ENCODE data around the gene FNDC1. TPM values are rescaled to one million over a fixed set of nuclear protein-coding genes. Genes with fewer than 3 reads are reported as not detected.
"Not testable (repeated sequence)": the region's sequence is repeated elsewhere in the genome, so short reads cannot be mapped to it uniquely, and the experiment has no call there.

FNDC1 gene
- not detected in 2 replicates for total RNA-seq

DNA sequence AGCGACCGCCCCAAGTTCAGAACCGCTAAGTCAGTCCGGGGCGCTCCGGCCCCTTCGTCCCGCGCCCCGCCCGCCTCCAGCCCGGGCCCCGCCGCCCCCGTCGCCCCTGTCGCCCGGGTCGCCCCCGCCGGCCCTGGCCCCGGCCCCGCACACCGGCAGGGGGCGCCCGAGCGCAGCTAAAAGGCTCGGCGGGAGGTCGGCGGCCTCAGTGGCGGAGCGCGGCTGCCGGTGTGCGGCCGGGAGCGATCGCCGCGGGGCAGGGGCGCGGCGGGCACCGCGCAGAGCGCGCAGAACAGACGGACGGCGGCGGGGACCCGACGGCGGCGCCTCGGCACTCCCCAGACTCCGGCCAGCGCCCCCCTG, at the start of gene FNDC1:
FNDC1 (plus strand) TSS at position 208 of the 363 bp plus-strand sequence. CDS start 197 bp downstream, outside the sequence.
- DNase-seq (ENCODE audit: low read depth in 2 of 2): peak in 1 of 2 donors; percentile 35

DNA sequence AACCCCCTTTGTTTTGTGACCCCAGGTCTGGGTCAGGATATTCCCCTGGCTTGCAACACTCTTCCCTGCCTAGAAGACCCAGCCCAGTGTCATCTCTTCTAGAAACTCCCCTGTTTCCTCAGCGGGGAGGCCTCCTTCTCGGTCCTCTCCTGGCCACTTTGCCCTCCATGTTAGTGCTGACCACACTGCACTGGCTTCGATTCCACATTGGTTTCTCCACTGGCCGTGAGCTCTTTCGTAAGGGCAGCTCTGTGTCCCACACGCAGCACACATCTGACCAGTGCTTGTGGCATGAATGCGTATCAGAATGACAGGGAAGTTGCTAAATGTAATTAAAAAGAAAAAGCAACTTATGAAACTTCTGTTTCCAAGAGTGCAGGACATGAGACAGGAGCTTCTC, 49.4 kb upstream of the FNDC1 start:
- no peak for DNase-seq (ENCODE audit: low read depth in 2 of 2)

DNA sequence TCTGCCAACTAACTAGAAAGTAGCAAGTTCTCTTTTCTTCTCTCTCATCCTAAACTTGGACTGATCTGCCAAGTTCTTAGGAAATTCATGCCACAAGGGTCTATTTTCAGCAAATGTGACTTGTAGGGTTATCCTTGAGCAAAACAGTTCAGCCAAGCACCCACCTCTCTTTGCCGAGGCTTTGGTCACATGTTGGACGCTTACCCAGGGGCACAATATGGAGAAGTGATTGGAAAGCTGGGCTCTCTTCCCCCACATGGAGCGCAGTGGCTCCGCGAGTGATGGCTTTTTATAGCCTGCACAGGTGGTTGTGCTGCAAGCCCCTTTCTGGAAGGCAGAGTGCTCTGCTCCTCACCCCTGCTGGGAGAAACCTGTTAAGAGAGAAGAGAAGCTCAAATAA, 47.7 kb upstream of the FNDC1 start:
- DNase-seq (ENCODE audit: low read depth in 2 of 2): no peak

DNA sequence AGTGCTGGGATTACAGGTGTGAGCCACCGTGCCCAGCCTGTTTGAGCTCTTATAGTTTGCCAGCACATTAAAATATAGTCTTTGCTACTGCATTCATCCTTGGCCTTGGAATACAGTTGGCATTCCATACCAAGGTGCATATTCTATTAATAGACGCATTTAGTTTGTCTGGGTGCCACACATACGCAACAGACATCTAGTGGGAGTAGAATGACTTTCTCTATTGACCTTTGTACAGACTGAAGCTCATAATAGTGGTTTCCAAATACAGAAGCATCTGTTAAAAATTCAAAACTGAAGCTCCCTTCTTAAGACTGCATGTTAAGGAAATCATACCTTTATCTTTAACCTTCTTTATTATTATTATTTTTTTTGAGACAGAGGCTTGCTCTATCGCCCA, 46.7 kb upstream of the FNDC1 start:
- no peak for DNase-seq (ENCODE audit: low read depth in 2 of 2)

DNA sequence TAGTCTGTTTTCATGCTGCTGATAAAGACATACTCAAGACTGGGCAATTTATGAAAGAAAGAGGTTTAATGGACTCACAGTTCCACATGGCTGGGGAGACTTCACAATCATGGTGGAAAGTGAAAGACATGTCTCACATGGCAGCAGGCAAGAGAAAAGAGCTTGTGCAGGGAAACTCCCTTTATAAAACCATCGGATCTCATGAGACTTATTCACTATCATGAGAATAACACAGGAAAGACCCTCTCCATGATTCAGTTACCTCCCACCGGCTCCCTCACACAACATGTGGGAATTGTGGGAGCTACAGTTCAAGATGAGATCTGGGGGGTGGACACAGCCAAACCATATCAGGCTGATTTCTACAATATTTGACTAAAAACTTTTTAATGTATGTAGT, 45.4 kb upstream of the FNDC1 start:
- not testable (repeated sequence) for DNase-seq (ENCODE audit: low read depth in 2 of 2)

DNA sequence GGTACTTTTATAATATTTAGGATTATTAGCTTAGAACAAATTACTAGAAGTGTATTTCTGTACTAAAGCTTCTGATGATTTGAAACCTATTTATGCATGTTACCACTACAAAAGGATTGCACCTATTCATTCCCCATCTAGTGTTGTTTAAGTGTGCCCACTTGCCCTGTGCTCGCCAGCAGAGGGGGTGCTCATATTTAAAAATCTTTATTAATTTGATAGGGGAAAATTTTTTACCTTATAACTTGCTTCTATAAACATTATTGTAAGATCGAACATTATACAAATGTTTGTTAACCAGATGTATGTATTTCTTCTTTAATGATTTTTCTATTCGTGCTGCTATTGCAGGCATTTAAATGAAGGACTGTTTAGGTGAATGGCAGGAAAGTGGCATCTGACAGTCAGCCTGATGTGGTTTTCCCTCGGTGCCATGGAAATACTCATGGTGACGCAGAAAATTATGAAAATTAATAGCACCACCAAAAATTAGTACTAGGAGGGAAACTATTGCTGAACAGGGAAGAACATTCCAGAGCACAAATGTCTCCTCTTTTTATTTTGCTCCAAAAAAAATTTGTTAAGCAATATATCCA, 44.1 kb upstream of the FNDC1 start:
- no peak for DNase-seq (ENCODE audit: low read depth in 2 of 2)

DNA sequence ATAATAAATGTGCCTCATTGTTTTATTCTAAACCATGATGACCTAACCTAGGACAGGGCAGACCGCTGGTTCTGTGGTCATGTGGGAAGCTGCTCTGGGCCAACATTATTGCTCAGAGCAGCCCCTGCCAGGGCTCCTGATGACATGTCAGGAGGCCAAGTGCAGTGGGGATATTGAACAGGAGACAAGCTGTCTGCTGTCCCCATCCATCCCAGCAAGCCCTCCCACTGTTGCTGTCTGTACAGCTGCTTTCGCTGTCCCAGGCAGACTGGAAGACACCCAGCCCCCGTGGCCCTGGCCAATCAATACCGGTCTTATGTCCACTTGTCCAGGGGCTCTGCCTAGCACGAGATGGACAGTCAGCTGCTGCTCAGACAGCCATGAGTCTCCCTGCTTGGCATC, 43.2 kb upstream of the FNDC1 start:
- no peak for DNase-seq (ENCODE audit: low read depth in 2 of 2)

DNA sequence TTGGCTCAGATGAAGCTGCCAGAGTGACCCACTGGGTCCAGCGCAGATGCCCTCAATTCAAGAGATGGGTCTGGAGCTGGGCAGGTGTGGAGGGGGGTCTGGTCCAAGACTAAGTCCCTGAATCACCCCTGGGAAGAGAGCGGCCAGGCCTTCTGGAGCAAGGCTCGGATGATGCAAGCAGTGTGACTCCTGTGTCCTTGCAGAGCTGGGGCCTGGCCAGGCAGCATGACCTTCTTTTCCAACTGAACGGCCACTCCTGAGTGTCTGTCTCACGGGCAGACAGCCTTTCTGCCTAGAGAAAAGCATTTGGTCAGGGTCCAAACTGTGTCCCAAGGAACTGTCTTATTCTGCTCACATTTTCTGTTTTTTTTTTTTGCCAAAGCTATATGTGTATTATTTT, 42.6 kb upstream of the FNDC1 start:
- no peak for DNase-seq (ENCODE audit: low read depth in 2 of 2)

DNA sequence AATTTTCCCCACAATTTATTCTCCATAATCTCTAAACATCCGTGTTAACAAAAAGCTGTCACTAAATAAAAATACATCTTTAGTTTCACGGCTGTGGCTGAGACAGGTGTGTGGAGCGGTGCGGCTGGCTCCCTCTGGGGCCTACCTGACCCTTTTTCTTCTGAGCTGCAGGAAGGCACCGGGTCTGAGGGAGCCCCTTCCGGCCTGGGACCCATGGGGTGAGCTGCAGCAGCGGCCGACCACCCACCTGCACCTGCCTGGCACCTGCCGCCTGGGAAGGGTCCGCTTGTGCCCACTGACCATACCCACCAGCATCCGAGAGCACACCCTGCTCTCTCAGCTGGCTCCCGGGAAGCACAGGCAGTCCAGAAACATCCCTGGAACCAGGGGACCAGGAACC, 41.5 kb upstream of the FNDC1 start:
- DNase-seq (ENCODE audit: low read depth in 2 of 2): no peak

DNA sequence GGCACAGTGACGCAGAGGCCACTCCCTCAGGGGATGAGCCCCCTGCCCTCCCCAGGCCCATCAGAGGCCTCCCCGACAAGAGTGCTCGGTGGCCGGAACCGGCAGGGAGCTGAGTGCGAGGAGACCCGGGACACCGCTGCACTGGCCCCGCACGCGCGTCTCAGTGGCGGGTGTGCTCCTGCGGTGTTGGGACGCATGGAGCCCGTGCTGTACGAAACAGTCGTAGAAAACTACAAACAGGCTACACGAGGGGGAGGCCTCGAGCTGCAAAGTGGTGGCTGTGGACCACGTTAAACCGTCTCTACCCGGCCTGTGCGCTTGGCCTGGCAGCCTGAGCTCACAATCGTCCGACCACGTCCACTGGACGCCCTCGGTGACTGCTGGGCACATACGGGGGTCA, 40.2 kb upstream of the FNDC1 start:
- no peak for DNase-seq (ENCODE audit: low read depth in 2 of 2)

DNA sequence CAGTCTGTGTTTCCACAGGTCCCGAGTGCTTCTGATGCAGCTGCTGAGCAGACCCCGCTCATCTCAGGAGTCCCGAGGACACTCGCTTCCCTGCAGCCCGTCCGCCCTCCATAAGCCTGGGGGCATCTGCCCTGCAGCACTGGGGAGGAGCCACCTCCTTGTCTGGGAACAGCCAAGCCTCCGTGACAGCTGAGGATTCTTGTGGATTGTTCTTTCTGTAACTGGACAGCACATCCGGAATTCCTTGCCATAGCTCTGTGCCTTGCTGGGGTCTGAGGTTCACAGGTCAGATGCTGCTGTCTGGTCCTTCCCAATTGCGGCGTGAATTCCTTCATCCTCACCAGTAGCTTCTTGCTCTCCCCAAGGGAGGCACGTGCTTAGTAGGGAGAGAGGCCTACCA, 38.4 kb upstream of the FNDC1 start:
- no peak for DNase-seq (ENCODE audit: low read depth in 2 of 2)

DNA sequence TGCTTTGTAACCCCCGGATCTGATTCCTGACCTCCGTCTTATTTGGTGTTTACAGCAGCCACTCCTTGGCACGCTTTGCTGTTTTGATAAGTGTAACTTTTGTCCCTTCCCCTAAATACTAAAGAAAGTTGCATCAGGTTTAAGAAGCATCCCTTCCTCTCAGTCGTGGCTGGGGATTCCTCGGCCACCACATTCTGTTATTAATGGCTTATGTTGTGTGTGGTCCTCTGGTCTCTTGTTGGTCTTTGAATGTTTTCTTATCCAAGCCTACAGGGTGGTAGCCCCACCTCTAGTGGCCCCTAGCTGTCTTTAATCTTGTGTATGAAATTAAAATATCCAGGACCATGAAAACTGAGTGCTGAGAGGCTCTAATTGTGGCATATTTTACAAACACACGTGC, 37.5 kb upstream of the FNDC1 start:
- DNase-seq (ENCODE audit: low read depth in 2 of 2): no peak

DNA sequence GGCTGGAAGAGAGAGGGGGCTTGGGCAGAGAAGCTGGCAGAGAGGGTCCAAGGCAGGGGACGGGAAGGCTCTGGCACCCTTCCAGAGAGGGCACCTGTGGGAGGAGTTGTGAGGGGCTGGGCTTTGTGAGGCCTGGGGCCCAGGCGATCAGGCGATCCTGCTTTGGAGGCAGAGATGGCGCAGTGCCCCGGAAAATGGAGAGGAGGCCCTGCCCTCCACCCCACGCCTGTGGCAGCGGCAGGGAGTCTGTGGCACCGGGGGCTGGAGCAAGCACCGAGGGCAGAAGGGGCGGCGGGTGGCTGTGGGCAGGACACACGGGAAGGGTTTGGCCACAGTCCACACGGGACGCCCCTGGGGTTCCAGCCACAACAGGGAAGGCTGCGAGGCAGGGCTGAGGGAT, 36.5 kb upstream of the FNDC1 start:
- no peak for DNase-seq (ENCODE audit: low read depth in 2 of 2)

DNA sequence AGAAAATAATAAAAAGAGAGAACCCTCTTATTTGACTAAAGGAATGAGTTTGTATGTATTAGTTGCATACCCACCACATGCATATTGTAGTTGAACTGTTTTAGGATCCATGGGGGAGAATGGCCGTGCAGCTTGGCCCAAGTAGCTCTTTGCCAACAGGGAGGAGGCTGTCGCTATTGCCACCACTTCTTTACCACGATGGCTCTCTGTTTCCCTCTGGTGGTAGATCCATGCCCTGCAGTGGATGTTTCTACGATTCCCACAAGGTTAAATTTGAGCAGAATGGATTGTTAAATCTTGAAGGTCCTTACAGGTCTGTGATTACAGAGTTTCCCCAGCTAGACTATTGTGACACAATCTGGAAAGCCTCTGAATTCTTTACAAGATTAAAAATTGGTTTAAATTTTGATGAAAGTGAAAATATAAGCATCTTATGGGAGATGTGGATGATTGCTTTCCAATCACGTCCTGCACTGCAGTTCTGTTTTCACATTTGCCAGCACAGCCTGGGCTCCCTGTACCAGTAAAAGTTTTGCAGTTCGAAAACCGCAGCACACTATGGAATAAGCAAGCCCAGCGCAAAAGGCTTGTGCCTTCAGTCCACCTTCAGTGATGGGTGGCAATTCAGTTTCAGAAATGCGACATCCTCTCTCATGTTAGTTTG, 34.4 kb upstream of the FNDC1 start:
- DNase-seq (ENCODE audit: low read depth in 2 of 2): peak; percentile 56 to 70

DNA sequence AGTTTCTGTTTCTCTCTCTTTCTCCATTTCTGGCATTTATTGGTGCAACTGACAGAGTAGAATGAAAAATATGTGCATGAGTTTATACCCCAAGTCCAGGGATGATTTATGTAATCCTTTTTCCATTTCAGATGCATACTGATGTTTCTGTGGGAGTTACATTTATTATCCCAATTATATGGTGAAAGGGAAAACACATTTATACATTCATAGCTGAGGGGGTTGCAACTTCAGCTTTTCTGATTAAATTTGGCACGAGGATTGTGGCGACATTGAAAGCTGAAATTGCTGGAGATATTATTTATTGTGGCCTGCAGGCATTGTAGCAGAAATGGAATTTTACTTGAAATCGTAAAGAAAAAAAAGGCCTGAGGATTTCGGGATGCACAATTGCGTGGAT, 31.5 kb upstream of the FNDC1 start:
- no peak for DNase-seq (ENCODE audit: low read depth in 2 of 2)

DNA sequence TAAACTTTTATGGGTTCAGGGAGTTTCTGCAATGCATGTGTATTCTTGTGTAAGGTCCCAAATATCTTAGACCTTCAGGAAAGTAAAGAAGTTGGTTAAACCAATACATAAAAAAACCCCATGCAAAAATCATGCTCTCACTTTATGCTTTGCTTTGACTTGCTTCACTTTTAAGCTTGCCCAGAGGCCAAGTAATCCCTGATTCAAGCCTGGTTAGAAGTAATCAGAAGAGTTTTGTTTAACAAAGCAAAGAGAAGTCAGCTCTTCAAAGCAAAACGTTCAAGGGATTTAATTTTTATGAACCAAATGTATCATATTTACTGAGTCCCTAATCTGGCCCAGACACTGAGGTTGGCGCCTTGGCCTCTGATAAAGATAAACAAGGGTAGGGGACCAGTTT, 26.7 kb upstream of the FNDC1 start:
- DNase-seq (ENCODE audit: low read depth in 2 of 2): no peak

DNA sequence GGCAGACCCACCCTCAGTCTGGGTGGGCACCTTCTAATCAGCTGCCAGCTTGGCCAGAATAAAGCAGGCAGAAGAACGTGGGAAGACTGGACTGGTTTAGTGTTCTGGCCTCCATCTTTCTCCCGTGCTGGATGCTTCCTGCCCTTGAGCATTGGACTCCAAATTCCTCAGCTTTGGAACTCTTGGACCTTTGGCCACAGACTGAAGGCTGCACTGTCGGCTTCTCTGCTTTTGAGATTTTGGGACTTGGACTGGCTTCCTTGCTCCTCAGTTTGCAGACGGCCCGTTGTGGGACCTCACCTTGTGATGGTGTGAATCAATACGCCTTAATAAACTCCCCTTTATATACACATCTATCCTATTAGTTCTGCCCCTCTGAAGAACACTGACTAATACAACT, 20.6 kb upstream of the FNDC1 start:
- DNase-seq (ENCODE audit: low read depth in 2 of 2): no peak

DNA sequence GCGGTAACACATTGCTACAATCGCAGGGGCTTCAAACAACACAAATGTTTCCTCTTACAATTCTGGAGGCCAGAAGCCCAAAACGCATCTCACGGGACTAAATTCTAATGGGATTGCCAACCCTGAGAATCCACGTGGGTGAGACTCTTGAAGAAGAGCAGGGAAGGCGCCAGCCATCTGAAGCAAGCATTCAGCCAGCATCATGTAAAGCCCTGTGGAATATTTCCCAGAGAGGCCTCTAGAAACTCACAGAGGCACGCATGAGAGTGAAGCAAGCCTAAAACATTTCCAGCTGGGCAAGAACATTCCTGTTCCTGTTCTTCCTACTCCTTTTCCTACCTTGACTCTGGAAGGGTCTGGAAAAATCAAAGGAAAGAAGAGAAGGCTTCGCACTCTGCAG, 19.6 kb upstream of the FNDC1 start:
- no peak for DNase-seq (ENCODE audit: low read depth in 2 of 2)

DNA sequence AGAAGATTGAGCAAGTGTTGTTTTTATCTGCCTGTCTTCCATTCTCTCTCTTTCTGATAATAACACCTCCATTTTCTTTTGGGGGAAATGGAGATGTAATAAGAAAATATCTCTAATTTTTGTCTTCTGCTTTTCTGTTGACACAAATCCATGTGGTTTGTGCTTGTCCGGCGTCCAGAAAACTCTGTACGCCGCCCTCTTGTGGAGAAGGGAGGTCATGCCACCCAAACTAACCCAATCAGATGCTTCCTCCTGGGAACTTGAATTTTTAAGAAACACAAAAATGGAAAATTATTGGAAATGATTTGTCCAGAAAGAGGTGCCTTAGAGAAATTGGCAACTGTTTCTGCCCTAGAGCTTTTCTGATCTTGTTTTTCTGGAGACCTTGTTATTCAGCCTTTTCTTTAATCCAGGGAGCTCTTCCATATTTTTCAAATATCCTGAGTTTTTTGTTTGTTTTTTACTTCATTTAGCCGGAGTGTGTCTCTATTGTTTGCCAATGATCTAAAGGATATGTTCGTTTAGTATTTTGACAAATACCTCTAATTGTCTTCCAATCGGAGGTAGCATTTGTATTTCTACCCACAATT, 17.8 kb upstream of the FNDC1 start:
- DNase-seq (ENCODE audit: low read depth in 2 of 2): peak; percentile 63 to 67

DNA sequence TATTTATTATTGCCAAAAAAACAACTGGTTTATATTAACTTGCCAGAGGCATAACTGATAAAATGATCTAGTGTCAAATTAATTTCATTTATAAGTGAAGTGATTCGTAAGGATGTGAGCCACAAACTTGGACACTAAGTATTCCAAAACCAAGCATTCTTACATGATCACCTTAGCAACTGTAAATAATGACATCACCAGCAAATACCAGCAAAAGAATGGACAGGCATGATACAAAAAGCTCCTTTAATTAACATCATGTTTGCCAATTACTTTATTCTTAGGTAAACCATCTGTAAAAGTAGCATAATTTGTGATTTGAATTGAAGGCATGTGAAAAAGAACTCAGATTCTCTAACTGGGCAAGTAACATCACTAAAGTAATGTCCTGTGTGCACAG, 17.2 kb upstream of the FNDC1 start:
- DNase-seq (ENCODE audit: low read depth in 2 of 2): no peak

DNA sequence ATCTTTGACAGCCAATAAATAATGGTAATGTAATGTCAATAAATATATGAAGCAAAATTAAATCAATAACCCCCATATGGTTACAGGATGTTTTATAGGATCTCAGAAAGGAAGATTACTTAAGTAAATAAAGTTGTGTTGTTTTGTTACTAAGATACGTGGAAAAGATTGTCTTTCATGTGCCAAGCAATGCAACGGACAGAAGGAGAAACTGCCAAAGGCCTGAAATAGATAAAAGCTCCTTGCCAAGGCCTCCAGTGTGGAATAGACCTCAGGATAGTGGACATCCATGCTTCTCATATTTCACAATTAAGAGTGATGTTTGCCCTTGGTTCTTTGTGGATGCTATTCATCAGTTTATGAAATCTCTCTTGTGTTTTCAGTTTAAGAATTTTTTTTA, 16.4 kb upstream of the FNDC1 start:
- DNase-seq (ENCODE audit: low read depth in 2 of 2): no peak

DNA sequence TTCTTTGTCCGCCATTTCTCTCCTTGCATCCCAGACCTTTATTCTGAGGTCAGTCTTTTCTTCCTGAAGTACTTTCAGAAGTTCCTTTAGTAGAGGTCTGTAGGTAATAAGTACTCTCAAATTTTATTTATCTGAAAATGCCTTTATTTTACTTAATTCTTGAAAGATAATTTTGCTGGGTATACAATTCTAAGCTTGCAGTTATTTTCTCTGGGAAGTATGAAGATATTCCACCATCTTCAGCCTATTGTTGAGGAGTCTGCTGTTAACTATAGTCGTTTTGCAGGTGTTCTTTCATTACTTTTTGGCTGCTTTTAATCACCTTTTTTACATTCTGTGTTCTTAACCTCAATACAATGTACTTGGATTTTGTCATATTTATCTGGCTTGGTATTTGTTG, 13.5 kb upstream of the FNDC1 start:
- DNase-seq (ENCODE audit: low read depth in 2 of 2): no peak

DNA sequence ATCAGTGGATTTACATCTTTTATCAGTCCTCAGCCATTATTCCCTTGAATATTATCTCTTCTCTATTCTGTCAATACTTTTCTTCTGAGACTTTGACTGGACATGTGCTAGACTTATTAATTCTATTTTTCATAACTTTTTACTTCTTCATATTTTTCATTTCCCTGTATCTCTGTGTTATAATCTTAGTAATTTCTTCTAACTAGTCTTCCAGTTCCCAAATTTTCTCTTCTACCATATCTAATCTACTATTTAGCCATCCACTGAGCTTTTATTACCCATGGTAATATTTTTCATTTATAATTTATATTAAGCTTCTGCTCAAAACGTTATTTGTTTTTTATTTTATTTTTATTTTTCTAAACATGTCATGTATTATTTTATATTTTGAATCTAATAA, 13.1 kb upstream of the FNDC1 start:
- DNase-seq (ENCODE audit: low read depth in 2 of 2): no peak
